NCI-H524 treated with DMSO at 0.1 percent for 48 hours (cell line): ENCODE measurements around the gene MOCOS.
"Not testable (repeated sequence)": the region's sequence is repeated elsewhere in the genome, so short reads cannot be mapped to it uniquely, and the experiment has no call there.

ENCODE experiments used
- DNase-seq: peaks from one replicate; lab custom pipeline; 2025; lab: John Stamatoyannopoulos, UW

MOCOS gene

GRCh38 chr18:36201765-36202164 lies 14.5 kb downstream of the MOCOS start:
- no peak for DNase-seq

DNA sequence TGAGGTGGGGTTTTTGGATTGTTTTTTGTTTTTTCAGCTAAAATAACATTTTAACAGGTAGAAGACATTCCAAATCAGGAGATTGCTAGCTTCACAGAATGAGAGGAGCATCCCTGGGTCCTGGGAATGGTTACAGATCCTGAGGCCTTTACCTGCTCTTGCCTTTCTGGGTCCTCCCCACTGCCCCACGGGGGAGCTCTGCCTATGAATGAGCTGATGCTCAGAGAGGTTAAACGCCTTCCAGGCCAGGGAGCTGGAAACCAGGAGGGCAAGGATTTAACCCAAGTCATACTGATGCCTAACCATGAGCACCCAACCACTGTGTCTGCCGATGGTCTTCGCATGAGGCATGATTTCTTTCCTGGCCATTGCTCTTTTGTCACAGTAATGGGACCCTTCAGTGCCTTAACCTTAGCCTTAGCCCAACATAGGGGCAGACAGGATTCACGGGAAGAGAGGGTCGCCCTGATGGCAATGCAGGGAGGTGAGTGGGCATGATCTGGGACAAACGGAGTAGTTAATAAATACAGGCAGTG lies 16.1 kb downstream of the MOCOS start:
- no peak for DNase-seq

DNA sequence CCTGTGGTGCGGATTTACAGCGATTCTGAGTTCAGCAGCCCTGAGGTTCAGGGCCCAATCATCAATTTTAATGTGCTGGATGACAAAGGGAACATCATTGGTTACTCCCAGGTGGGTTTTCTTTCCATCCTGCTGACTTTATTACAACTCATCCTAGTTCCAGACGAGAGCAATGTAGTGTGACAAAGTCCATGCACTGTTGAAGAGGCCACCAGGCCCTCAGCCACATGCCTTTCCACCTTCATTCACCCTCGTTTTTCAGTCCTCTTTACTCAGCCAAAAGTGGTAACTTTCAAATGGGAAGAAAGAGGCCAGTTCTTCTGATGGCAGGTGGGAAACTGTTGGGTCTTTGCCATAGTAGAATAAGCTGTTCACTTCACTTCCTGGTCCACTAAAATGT lies 17.9 kb downstream of the MOCOS start:
- no peak for DNase-seq

DNA sequence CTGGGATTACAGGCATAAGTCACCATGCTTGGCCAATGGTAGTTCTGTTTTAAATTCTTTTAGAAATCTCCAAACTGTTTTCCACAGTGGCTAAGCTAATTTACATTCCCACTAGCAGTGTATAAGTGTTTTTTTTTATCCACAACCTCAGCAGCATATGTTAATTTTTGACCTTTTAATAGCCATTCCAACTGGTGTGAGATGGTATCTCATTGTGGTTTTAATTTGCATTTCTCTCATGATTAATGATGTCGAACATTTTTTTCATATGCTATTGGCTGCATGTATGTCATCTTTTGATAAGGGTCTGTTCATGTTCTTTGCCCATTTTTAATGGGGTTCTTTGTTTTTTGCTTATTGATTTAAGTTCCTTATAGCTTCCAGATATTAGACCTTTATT lies 20.0 kb downstream of the MOCOS start:
- no peak for DNase-seq

DNA sequence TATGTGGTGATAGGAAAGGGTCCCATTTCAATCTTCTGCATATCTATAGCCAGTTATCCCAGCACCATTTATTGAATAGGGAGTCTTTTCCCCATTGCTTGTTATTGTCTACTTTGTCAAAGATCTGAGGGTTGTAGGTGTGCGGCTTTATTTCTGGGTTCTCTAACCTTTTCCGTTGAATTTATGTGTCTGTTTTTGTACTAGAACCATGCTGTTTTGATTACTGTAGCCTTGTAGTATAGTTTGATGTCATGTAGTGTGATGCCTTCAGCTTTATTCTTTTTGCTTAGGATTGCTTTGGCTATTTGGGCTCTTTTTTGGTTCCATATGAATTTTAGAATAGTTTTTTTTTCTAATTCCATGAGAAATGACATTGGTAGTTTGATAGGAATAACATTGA lies 20.7 kb downstream of the MOCOS start:
- DNase-seq, result not testable (repeated sequence)

- DNase-seq, result no peak
Observed at GRCh38 chr18:36211612-36212065, 24.3 kb downstream of the MOCOS start.

- no peak for DNase-seq
Observed at GRCh38 chr18:36212301-36213171, 25.2 kb downstream of the MOCOS start.

GRCh38 chr18:36214811-36215210 lies 27.5 kb downstream of the MOCOS start:
- DNase-seq, result no peak

DNA sequence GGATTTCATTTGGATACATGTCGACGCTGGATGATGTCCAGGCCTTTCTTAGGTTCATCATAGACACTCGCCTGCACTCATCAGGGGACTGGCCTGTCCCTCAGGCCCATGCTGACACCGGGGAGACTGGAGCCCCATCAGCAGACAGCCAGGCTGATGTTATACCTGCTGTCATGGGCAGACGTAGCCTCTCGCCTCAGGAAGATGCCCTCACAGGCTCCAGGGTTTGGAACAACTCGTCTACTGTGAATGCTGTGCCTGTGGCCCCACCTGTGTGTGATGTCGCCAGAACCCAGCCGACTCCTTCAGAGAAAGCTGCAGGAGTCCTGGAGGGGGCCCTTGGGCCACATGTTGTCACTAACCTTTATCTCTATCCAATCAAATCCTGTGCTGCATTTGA lies 28.3 kb downstream of the MOCOS start:
- no peak for DNase-seq

DNA sequence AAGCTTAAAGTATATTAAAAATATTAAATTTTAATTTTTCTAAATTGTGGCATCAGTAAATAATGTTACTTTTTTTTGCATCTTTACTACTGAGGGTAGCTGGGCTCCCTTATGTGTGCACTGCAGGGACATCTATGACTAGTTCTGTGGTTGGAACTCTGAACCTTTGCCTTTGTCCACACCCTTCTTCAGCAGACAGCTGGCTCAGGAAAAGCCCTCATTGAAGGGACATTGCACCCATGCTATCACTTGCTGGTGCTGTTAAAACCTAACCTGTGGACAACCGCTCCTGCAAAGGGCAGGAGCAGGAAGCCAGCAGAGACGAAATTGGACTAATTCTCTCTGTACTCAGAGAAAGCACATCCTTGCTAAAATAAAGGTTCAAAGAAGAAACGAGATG lies 30.1 kb downstream of the MOCOS start:
- no peak for DNase-seq

GRCh38 chr18:36229188-36229587 lies 41.9 kb downstream of the MOCOS start:
- no peak for DNase-seq

DNA sequence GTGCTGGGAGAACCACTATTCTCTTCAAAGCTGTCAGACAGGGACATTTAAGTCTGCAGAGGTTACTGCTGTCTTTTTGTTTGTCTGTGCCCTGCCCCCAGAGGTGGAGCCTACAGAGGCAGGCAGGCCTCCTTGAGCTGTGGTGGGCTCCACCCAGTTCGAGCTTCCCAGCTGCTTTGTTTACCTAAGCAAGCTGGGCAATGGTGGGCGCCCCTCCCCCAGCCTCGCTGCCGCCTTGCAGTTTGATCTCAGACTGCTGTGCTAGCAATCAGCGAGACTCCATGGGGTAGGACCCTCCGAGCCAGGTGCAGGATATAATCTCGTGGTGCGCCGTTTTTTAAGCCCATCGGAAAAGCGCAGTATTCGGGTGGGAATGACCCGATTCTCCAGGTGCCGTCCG lies 53.2 kb downstream of the MOCOS start:
- DNase-seq, result not testable (repeated sequence)

GRCh38 chr18:36241831-36242230 lies 54.5 kb downstream of the MOCOS start:
- DNase-seq, result no peak

DNA sequence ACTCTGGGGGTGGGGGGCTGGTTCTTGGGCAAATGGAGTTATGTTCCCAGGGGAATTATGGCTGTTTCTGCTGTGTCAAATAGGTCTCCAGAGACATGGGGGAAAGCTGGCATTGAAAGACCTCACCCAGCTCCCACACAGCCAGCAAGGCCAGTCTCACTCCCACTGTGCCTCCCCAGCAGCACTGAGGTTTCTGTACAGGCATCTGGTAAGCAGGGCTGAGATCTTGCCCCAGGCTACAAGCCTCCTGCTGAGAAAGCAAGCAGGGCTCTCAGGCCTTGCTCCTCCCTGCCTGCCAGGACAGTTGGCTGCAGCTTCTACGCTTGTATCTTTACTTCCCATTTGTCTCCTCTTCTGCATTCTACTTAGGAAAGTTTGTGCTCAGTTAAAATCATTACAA lies 59.7 kb downstream of the MOCOS start:
- no peak for DNase-seq

DNA sequence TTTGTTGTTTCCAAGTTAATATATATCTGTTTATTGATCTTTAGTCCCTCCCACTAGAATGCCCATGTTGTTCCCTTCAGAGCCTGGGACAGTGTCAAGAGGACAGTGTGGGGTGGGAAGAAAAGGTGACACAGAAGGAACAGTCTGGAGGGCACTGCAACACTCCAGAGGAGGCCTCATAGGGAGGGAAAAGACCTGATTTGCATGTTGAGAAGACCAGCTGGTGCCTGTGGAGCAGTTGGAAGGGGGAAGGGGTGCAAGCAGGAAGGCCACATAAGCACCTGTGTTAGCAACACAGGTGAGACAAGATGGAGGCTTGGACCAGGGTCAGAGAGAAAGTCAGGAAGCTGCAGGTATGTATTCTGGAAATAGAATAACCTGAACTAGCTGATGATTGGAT lies 62.1 kb downstream of the MOCOS start:
- peak; percentile 19 for DNase-seq

- DNase-seq, result no peak
Observed at GRCh38 chr18:36250827-36251226, 63.5 kb downstream of the MOCOS start.

GRCh38 chr18:36255072-36255698 lies 67.9 kb downstream of the MOCOS start:
- no peak for DNase-seq

DNA sequence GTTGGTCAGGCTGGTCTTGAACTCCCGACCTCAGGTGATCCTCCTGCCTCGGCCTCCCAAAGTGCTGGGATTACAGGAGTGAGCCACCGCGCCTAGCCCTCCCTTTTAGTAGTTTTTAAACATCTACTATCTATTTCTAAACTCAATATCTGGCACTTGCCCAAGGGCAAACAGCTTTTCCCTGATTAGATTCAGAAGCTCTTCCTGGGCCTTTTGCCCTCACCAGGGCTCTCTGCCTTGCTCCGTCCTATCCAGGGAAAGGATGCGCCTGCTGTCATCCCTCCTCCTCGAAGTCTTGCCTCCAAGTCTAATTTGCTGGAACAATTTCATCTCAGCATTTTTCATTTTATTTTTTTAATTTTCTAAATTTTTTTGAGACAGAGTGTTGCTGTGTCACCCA lies 68.8 kb downstream of the MOCOS start:
- no peak for DNase-seq

DNA sequence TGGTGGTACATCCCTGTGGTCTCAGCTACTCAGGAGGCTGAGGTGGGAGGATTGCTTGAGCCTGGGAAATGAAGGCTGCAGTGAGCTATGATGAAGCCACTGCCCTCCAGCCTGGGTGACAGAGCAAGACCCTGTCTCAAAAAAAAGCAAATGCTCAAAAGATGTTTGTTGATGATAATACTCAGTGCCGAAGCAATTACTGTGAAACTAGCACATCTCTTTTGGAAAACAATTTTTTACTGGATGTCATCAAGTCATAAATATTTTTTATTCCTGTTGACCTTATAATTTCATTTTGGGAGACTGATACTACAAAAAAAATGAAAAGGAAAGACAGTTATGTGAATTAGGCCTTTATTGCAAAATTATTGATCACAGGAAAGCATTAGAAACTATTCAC lies 75.7 kb downstream of the MOCOS start:
- no peak for DNase-seq

DNA sequence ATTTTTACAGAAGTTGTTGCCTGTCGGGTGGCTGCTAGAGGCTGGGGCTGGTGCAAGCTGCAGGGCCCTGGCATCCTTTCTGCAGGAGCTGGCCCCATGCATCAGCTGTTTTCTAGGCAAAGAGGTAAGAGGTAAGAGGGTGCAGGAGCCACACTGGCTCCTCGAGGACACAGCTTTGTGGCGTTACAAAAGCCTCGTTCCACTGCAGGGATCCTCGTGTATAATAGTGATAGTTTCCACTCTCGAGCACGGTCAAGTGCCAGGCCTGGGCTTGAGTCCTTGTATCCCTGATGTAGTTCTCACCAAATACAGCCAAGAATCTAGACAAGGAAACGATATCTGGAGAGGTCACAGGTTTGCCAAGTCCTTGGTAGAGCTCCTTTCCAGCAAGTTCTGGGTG lies 77.0 kb downstream of the MOCOS start:
- DNase-seq, result no peak

- DNase-seq, result no peak
Observed at GRCh38 chr18:36265015-36265414, 77.7 kb downstream of the MOCOS start.

GRCh38 chr18:36269157-36269556 lies 81.9 kb downstream of the MOCOS start:
- no peak for DNase-seq

- DNase-seq, result no peak
Observed at GRCh38 chr18:36271153-36271552, 83.9 kb downstream of the MOCOS start.
